ENCODE results near the gene LAMB4.

LAMB4 gene

GRCh38 chr7:107989618-107990373 is 140.4 kb downstream of the LAMB4 start:
- DNase-seq, result no peak

- no peak for DNase-seq
Observed at GRCh38 chr7:107982918-107983389, 147.2 kb downstream of the LAMB4 start.

- DNase-seq, result no peak
Observed at GRCh38 chr7:107982042-107982840, 147.9 kb downstream of the LAMB4 start.

- DNase-seq, result no peak
Observed at GRCh38 chr7:107981466-107981865, 148.7 kb downstream of the LAMB4 start.

- DNase-seq, result no peak
Observed at GRCh38 chr7:107980671-107981190, 149.4 kb downstream of the LAMB4 start.

GRCh38 chr7:107980171-107980570 is 150.0 kb downstream of the LAMB4 start:
- DNase-seq, result no peak

GRCh38 chr7:107978815-107979408 is 151.2 kb downstream of the LAMB4 start:
- DNase-seq, result no peak

GRCh38 chr7:107977048-107977447 is 153.1 kb downstream of the LAMB4 start:
- no peak for DNase-seq

GRCh38 chr7:107976620-107977019 is 153.5 kb downstream of the LAMB4 start:
- DNase-seq, result no peak

GRCh38 chr7:107975394-107976013 is 154.7 kb downstream of the LAMB4 start:
- DNase-seq, result no peak

GRCh38 chr7:107973861-107974260 is 156.3 kb downstream of the LAMB4 start:
- no peak for DNase-seq

Measured in stimulated activated CD4-positive, alpha-beta T cell treated with anti-CD3 and anti-CD28 coated beads, Interleukin-12 subunit alpha, Interleukin-12 subunit beta, amount 100 ng/mL, for 4 hours (primary cell).